ENCODE results near the gene KCNQ2.

The KCNQ2 gene

GRCh38 chr20:63498960-63499337 is 26.5 kb upstream of the KCNQ2 start, which contains the start of gene EEF1A2:
EEF1A2 (minus strand) TSS chr20:63499083; CDS start chr20:63497763, 1,320 bp downstream.
- no peak for TF ChIP-seq CTCF (IDR thresholded peaks at IDR 0.05; ENCODE audit: insufficient read depth, low read length, missing control alignments)
- DNase-seq (ENCODE audit: low read depth, low spot score) = no peak
- H3K4me3 ChIP-seq (ENCODE audit: low read depth, low read length) = peak within 1 kb of the TSS; percentile 18; the same call in 1 of the 2 replicates
- POLR2A ChIA-PET = no interaction called here
- CTCF ChIA-PET = no interaction called here

- DNase-seq (ENCODE audit: low read depth, low spot score) = no peak
- no peak overlapping the region for H3K4me3 ChIP-seq (ENCODE audit: low read depth, low read length)
- no peak for TF ChIP-seq CTCF (IDR thresholded peaks at IDR 0.05; ENCODE audit: insufficient read depth, low read length, missing control alignments)
- ChIA-PET POLR2A (interaction anchor here (2.1 kb wide), 1 partner anchor 23 kb away, joined by 7 read pairs; the partner anchor contains the start of gene PPDPF), CTCF (interaction anchor here (2.0 to 2.9 kb wide), 5 partner anchors 7 to 474 kb away, joined by 6 to 26 read pairs (median 15); no protein-coding TSS in a partner anchor)
Measured at GRCh38 chr20:63497946-63498935, 25.8 kb upstream of the KCNQ2 start.

- POLR2A ChIA-PET = interaction anchor here (2.1 kb wide), 1 partner anchor 24 kb away, joined by 7 read pairs; the partner anchor contains the start of gene PPDPF
Measured at GRCh38 chr20:63497138-63497945, 24.9 kb upstream of the KCNQ2 start.

GRCh38 chr20:63496596-63497120 is 24.2 kb upstream of the KCNQ2 start:
- POLR2A ChIA-PET = interaction anchor here (2.1 kb wide), 1 partner anchor 24 kb away, joined by 7 read pairs; the partner anchor contains the start of gene PPDPF
- DNase-seq (ENCODE audit: low read depth, low spot score) = no peak
- no peak for TF ChIP-seq CTCF (IDR thresholded peaks at IDR 0.05; ENCODE audit: insufficient read depth, low read length, missing control alignments)
- CTCF ChIA-PET = interaction anchor here (0.7 to 2.9 kb wide), 35 partner anchors 9 to 631 kb away, joined by 3 to 26 read pairs (median 4); partner anchors contain the start of genes PPDPF, PTK6 and SAMD10
- no peak overlapping the region; the same call in 1 of the 2 replicates for H3K4me3 ChIP-seq (ENCODE audit: low read depth, low read length)

More at GRCh38 chr20:63497138-63497945, 24.9 kb upstream of the KCNQ2 start:
- no peak for TF ChIP-seq CTCF (IDR thresholded peaks at IDR 0.05; ENCODE audit: insufficient read depth, low read length, missing control alignments)
- CTCF ChIA-PET = interaction anchor here (1.0 to 2.9 kb wide), 25 partner anchors 8 to 630 kb away, joined by 3 to 26 read pairs (median 5); partner anchors contain the start of genes PPDPF, PTK6 and SAMD10
- H3K4me3 ChIP-seq (ENCODE audit: low read depth, low read length) = no peak overlapping the region
- DNase-seq (ENCODE audit: low read depth, low spot score) = no peak

GRCh38 chr20:63495741-63496595 is 23.5 kb upstream of the KCNQ2 start:
- H3K4me3 ChIP-seq (ENCODE audit: low read depth, low read length) = peak overlapping the region; percentile 23
- ChIA-PET CTCF (interaction anchor here (0.7 to 2.9 kb wide), 35 partner anchors 9 to 728 kb away, joined by 3 to 26 read pairs (median 4); partner anchors contain the start of genes PPDPF, PTK6 and SAMD10), POLR2A (interaction anchor here (2.1 kb wide), 1 partner anchor 25 kb away, joined by 7 read pairs; the partner anchor contains the start of gene PPDPF)
- peak; percentile 95 for TF ChIP-seq CTCF (IDR thresholded peaks at IDR 0.05; ENCODE audit: insufficient read depth, low read length, missing control alignments)
- no peak for DNase-seq (ENCODE audit: low read depth, low spot score)
